Right lobe of liver (tissue), 6 donors: ENCODE results near the gene TREH. TPM values are rescaled to one million over a fixed set of nuclear protein-coding genes. Genes with fewer than 3 reads are reported as not detected.

ENCODE experiments used
- ATAC-seq, 4 donors: fragments of 200-7000 bp; cut with Tn5 transposase; one replicate each; pipeline ENCODE4 v1.9.1; 2020; ENCODE audit warnings: mild to moderate bottlenecking in 4 of 4, moderate library complexity in 4 of 4
- DNase-seq, 3 donors: peaks; one replicate each; pipeline ENCODE4 v3.0.0-alpha.2; 2020
- H3K27ac ChIP-seq, 3 donors: fragments of 200-600 bp; one replicate each; pipeline ENCODE4 v1.8.0; 2022
- H3K27me3 ChIP-seq, 2 donors: fragments of 200-600 bp; one replicate each; pipeline ENCODE4 v1.8.0; 2022
- H3K36me3 ChIP-seq, 4 donors: fragments of 200-600 bp; sonication (generic) in 1 of 4; one replicate each; pipeline versions ENCODE4 v1.5.1 to v1.8.0; 2017 to 2022; ENCODE audit warnings: control low read depth in 1 of 4
- H3K4me1 ChIP-seq, 4 donors: fragments of 200-600 bp; sonication (generic) in 1 of 4; one replicate each; pipeline versions ENCODE4 v1.5.1 to v1.8.0; 2017 to 2022; ENCODE audit warnings: control low read depth in 1 of 4
- H3K4me3 ChIP-seq, 3 donors: fragments of 200-600 bp; one replicate each; pipeline ENCODE4 v1.8.0; 2022
- H3K9me3 ChIP-seq, 4 donors: fragments of 200-600 bp; sonication (generic) in 1 of 4; one replicate each; pipeline versions ENCODE4 v1.5.1 to v1.8.0; 2017 to 2022; ENCODE audit warnings: control low read depth in 1 of 4
- CTCF ChIP-seq, 4 donors: fragments of 200-600 bp in 3 of 4; fragments of 450-650 bp in 1 of 4; IDR thresholded peaks; one replicate each; pipeline versions ENCODE4 v1.5.1 to v1.8.0; 2016 to 2022; ENCODE audit warnings: antibody characterized with exemption in 4 of 4, mild to moderate bottlenecking in 2 of 4
- POLR2A ChIP-seq: fragments of 450-650 bp; IDR thresholded peaks from one replicate; pipeline ENCODE4 v1.6.1; 2017; ENCODE audit warnings: antibody characterized with exemption, mild to moderate bottlenecking
- WGBS: methylation state at CpG from one replicate; pipeline ENCODE4 v1.1.6; 2018; ENCODE audit warnings: low coverage, low lambda C conversion rate; ENCODE audit not compliant: insufficient coverage; ENCODE audit errors: missing lambda C conversion rate; 5-methylcytosine and 5-hydroxymethylcytosine counted together
- intact Hi-C, 2 donors: fragments of 100-400 bp; cut with DNase I; formaldehyde crosslinking; loops; one replicate each; pipeline versions ENCODE4 v1.11.2 to v1.14.1; 2022
- total RNA-seq, 6 experiments: library from RNA; depleted of rRNA in 2 of 6; stranded (reverse); fragments of >200 nt in 2 of 6; fragmentation: NEBNext Ultra II Directional in 3 of 6; extraction: Animal tissue kit (Norgen Biotek cat#: 25700) in 3 of 6; gene quantifications; one replicate each; pipeline versions ENCODE4 v1.1.0 to v1.2.4, GENCODE V29; 2016 to 2023
- donor health status: DM: no; HTN: yes; CAD: no.
- donor health status: DM: no; HTN: no; CAD: no.
- donor health status: DM: no; HTN: no; CAD: no.
- donor health status: DM: no; HTN: yes; CAD: no.
- donor health status: DM: no; HTN: yes; CAD: no.

TREH gene
- total RNA-seq, 6 experiments from 2014 or later = 2.1 to 5.1 (median 2.9) TPM; not detected in 2

- no peak for TF ChIP-seq POLR2A
- TF ChIP-seq CTCF (IDR thresholded peaks at IDR 0.05) = no peak
- Histone ChIP-seq H3K36me3 (no peaks in the 10 kb centered on the region), H3K27ac (no peak overlapping the region), H3K4me1 (no peaks in the 10 kb centered on the region), H3K4me3 (no peak overlapping the region), H3K9me3 (no peaks in the 10 kb centered on the region), H3K27me3 (no peaks in the 10 kb centered on the region)
- intact Hi-C loops = no loop called here
- 67% methylated on average over 4 of the region's 10 CpGs for WGBS
- DNase-seq = no peak
- no peak for ATAC-seq
Observed at GRCh38 chr11:118644496-118644895, 35.0 kb downstream of the TREH start.

- TF ChIP-seq POLR2A (no peak), CTCF (IDR thresholded peaks at IDR 0.05) (no peak)
- ATAC-seq (no peak), DNase-seq (no peak)
- H3K4me1 ChIP-seq = no peaks in the 10 kb centered on the region
- H3K36me3 ChIP-seq = no peaks in the 10 kb centered on the region
- H3K27me3 ChIP-seq = no peaks in the 10 kb centered on the region
- no peak overlapping the region for H3K27ac ChIP-seq
- no peak overlapping the region for H3K4me3 ChIP-seq
- 73% methylated on average over 3 of the region's 7 CpGs for WGBS
- H3K9me3 ChIP-seq = no peaks in the 10 kb centered on the region
- intact Hi-C loops = no loop called here
Observed at GRCh38 chr11:118643995-118644345, 35.5 kb downstream of the TREH start.

- H3K36me3 ChIP-seq = no peaks in the 10 kb centered on the region
- H3K4me1 ChIP-seq = no peaks in the 10 kb centered on the region
- intact Hi-C loops = no loop called here
- no peak for DNase-seq
- no peak for ATAC-seq
- 48% methylated on average over 5 of the region's 11 CpGs for WGBS
- H3K4me3 ChIP-seq = no peak overlapping the region
- no peak for TF ChIP-seq CTCF (IDR thresholded peaks at IDR 0.05)
- H3K27me3 ChIP-seq = no peaks in the 10 kb centered on the region
- H3K27ac ChIP-seq = no peak overlapping the region
- no peaks in the 10 kb centered on the region for H3K9me3 ChIP-seq
Observed at GRCh38 chr11:118643142-118643994, 36.1 kb downstream of the TREH start.

GRCh38 chr11:118641397-118642019 is 37.9 kb downstream of the TREH start:
- H3K9me3 ChIP-seq = no peaks in the 10 kb centered on the region
- no peaks in the 10 kb centered on the region for H3K27me3 ChIP-seq
- no peaks in the 10 kb centered on the region for H3K4me1 ChIP-seq
- ATAC-seq (no peak), DNase-seq (no peak)
- no peaks in the 10 kb centered on the region for H3K36me3 ChIP-seq
- H3K4me3 ChIP-seq = no peak overlapping the region
- WGBS = 84% methylated on average over 6 of the region's 11 CpGs
- H3K27ac ChIP-seq = no peak overlapping the region
- TF ChIP-seq POLR2A (no peak), CTCF (IDR thresholded peaks at IDR 0.05) (no peak)
- intact Hi-C loops = no loop called here
